Testis (tissue), 2 donors: ENCODE data around the gene CDK13.

Experiments used
- POLR2A ChIP-seq: fragments of 450-650 bp; IDR thresholded peaks from one replicate; pipeline ENCODE4 v1.6.1; 2017; ENCODE audit warnings: antibody characterized with exemption, mild to moderate bottlenecking, moderate library complexity
- TF ChIP-seq, protein P1 (sequence below), 3 experiments: fragments of 450-650 bp in 2 of 3; fragments of 200-600 bp in 1 of 3; sonication (generic) in 1 of 3; IDR thresholded peaks; one replicate each; pipeline ENCODE4 v1.5.1; 2016 to 2019; ENCODE audit warnings: antibody characterized with exemption in 3 of 3, mild to moderate bottlenecking in 2 of 3, moderate library complexity in 1 of 3

DNA sequence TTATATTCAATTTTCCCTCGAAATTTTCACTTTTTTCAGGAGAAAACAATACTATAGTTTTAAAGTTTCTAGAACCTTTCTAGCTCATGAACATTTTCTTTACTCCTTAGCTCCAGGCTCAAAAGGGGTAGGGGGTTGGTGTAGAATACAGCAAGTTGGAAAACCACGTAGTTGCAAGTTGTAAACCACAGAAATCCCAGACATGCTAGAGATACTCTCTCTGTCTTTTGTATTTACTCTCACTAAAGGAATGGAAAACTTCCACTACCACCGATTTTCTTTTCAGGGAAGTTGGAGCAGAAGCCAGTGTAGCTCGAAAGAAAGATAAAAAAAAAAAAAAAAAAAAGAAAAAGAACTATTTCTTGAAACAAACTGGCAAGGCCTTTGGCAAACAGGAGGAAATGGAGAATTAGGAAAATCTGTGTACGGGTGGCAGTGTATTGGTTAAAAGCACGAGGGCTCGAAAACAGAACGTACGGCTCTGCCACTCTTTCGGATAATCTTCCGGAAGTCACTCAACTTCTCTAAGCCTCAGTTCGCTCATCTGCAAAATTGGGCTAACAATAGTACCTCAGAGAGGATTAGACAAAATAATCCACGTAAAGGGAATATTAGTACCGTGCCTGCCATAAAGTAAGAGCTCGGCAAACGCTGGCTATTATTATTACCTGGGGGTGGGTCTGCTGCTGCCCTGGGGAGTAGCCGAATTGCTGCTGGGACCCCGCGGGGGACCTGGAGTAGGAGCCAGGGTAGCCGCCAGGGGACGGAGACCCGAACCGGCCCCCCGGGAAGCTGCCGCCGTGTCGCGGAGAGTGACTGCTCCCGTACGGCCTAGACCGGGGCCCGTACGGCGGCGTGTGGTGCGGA, 183.7 kb downstream of the CDK13 start:
- TF ChIP-seq, protein P1, sequence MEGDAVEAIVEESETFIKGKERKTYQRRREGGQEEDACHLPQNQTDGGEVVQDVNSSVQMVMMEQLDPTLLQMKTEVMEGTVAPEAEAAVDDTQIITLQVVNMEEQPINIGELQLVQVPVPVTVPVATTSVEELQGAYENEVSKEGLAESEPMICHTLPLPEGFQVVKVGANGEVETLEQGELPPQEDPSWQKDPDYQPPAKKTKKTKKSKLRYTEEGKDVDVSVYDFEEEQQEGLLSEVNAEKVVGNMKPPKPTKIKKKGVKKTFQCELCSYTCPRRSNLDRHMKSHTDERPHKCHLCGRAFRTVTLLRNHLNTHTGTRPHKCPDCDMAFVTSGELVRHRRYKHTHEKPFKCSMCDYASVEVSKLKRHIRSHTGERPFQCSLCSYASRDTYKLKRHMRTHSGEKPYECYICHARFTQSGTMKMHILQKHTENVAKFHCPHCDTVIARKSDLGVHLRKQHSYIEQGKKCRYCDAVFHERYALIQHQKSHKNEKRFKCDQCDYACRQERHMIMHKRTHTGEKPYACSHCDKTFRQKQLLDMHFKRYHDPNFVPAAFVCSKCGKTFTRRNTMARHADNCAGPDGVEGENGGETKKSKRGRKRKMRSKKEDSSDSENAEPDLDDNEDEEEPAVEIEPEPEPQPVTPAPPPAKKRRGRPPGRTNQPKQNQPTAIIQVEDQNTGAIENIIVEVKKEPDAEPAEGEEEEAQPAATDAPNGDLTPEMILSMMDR (IDR thresholded peaks at IDR 0.05) = no peak
- no peak for TF ChIP-seq POLR2A
